ENCODE results near the gene CEP290.

Gene CEP290

DNA sequence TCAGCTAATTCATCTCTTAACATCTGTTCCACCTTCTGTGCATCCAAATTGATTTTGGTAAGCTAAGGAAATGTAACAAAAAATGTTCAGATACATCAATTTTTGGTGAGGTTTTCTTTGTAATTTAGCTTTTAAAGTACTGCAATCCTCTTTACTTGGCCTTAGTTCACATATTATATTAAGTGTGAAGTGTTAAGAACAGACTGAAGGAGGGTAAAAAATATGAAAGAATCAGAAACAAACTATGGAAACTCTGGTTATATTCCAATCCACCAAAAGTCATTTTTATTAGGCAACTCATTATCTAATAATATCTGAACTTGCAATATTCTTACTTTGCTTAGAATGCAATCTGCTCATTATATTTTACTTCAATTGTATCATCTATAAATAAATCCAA lies 49.1 kb downstream of the CEP290 start:
- no peak overlapping the region for H3K4me2 ChIP-seq (ENCODE audit: low read length)
- H2AFZ ChIP-seq (ENCODE audit: low read depth, low read length): no peak overlapping the region
- no peak overlapping the region for H3K4me3 ChIP-seq (ENCODE audit: low read length)
- H3K36me3 ChIP-seq (replicated peaks; ENCODE audit: low read depth, low read length): peaks cover 13% of the 10 kb centered on the region
- H3K9me3 ChIP-seq (ENCODE audit: insufficient read depth, low read length): no peaks in the 10 kb centered on the region
- no peak overlapping the region for H3K27ac ChIP-seq (ENCODE audit: low read length)
- no peaks in the 10 kb centered on the region for H3K79me2 ChIP-seq (ENCODE audit: low read length)
- H3K27me3 ChIP-seq (ENCODE audit: low read depth, low read length): no peaks in the 10 kb centered on the region
- H3K9ac ChIP-seq (ENCODE audit: low read length): no peak overlapping the region
- no peak for TF ChIP-seq EZH2phosphoT487 (IDR thresholded peaks at IDR 0.05; ENCODE audit: low read depth)
- TF ChIP-seq CTCF (IDR thresholded peaks at IDR 0.05; ENCODE audit: low read depth, low read length): no peak
- H3K4me1 ChIP-seq (ENCODE audit: low read length): no peaks in the 10 kb centered on the region
- no peaks in the 10 kb centered on the region for H4K20me1 ChIP-seq (ENCODE audit: insufficient read depth, low read length)

DNA sequence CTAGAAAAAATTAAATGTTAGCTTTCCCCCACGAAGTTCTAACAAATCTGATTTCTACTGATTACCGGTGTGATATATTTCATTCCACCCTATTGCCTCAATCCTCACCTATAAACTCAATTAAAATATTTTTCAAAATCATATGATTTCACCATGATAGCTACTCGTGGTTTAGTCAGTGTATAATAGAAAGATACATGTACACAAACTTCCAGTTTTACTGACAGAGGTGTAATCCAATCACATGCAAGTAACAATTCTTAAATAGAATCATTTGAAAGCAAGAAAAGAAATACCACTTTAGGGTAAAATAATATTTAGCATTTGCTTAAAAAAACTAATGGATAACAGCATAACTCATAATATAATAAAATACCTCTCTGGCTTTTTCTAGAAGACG lies 57.7 kb downstream of the CEP290 start:
- Histone ChIP-seq H3K27me3 (ENCODE audit: low read depth, low read length) (no peaks in the 10 kb centered on the region), H2AFZ (ENCODE audit: low read depth, low read length) (no peak overlapping the region), H3K9ac (ENCODE audit: low read length) (no peak overlapping the region), H3K4me1 (ENCODE audit: low read length) (peaks cover 12% of the 10 kb centered on the region), H3K4me2 (ENCODE audit: low read length) (no peak overlapping the region), H3K27ac (ENCODE audit: low read length) (no peak overlapping the region), H3K36me3 (replicated peaks; ENCODE audit: low read depth, low read length) (peaks cover 28% of the 10 kb centered on the region), H3K4me3 (ENCODE audit: low read length) (no peak overlapping the region), H3K9me3 (ENCODE audit: insufficient read depth, low read length) (no peaks in the 10 kb centered on the region), H4K20me1 (ENCODE audit: insufficient read depth, low read length) (no peaks in the 10 kb centered on the region), H3K79me2 (ENCODE audit: low read length) (no peaks in the 10 kb centered on the region)
- TF ChIP-seq CTCF (IDR thresholded peaks at IDR 0.05; ENCODE audit: low read depth, low read length) (no peak), EZH2phosphoT487 (IDR thresholded peaks at IDR 0.05; ENCODE audit: low read depth) (no peak)

GRCh38 chr12:88083634-88084033 lies 58.3 kb downstream of the CEP290 start:
- H3K27me3 ChIP-seq (ENCODE audit: low read depth, low read length): no peaks in the 10 kb centered on the region
- no peak overlapping the region for H2AFZ ChIP-seq (ENCODE audit: low read depth, low read length)
- no peak overlapping the region for H3K9ac ChIP-seq (ENCODE audit: low read length)
- no peaks in the 10 kb centered on the region for H3K79me2 ChIP-seq (ENCODE audit: low read length)
- H3K27ac ChIP-seq (ENCODE audit: low read length): no peak overlapping the region
- no peak overlapping the region for H3K4me2 ChIP-seq (ENCODE audit: low read length)
- no peaks in the 10 kb centered on the region for H4K20me1 ChIP-seq (ENCODE audit: insufficient read depth, low read length)
- peaks cover 23% of the 10 kb centered on the region for H3K36me3 ChIP-seq (replicated peaks; ENCODE audit: low read depth, low read length)
- H3K4me1 ChIP-seq (ENCODE audit: low read length): peaks cover 12% of the 10 kb centered on the region
- TF ChIP-seq EZH2phosphoT487 (IDR thresholded peaks at IDR 0.05; ENCODE audit: low read depth): no peak
- TF ChIP-seq CTCF (IDR thresholded peaks at IDR 0.05; ENCODE audit: low read depth, low read length): no peak
- no peaks in the 10 kb centered on the region for H3K9me3 ChIP-seq (ENCODE audit: insufficient read depth, low read length)
- H3K4me3 ChIP-seq (ENCODE audit: low read length): no peak overlapping the region

DNA sequence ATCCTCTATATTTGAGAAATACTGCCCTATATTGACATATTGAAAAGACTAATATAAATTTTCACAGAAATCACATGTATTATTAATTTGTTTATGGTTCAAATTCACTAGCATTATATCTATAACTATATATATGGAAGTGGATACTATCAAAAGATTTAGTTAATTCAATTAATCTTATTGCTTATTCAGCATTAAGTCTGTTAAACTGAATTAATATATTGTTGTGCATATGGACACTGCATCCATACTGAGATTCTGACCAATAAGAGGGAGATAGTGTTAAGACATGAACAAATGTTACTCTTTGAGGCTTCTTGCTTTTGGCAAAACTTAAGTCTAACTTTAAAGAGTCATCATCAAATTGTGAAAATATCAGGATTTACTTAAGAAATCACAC lies 60.6 kb downstream of the CEP290 start:
- Histone ChIP-seq H3K27ac (ENCODE audit: low read length) (no peak overlapping the region), H3K9ac (ENCODE audit: low read length) (no peak overlapping the region), H3K27me3 (ENCODE audit: low read depth, low read length) (no peaks in the 10 kb centered on the region), H3K36me3 (replicated peaks; ENCODE audit: low read depth, low read length) (peaks cover 28% of the 10 kb centered on the region), H3K4me1 (ENCODE audit: low read length) (peaks cover 12% of the 10 kb centered on the region), H4K20me1 (ENCODE audit: insufficient read depth, low read length) (no peaks in the 10 kb centered on the region), H3K79me2 (ENCODE audit: low read length) (no peaks in the 10 kb centered on the region), H3K9me3 (ENCODE audit: insufficient read depth, low read length) (no peaks in the 10 kb centered on the region), H3K4me2 (ENCODE audit: low read length) (no peak overlapping the region), H2AFZ (ENCODE audit: low read depth, low read length) (no peak overlapping the region), H3K4me3 (ENCODE audit: low read length) (no peak overlapping the region)
- no peak for TF ChIP-seq CTCF (IDR thresholded peaks at IDR 0.05; ENCODE audit: low read depth, low read length)
- no peak for TF ChIP-seq EZH2phosphoT487 (IDR thresholded peaks at IDR 0.05; ENCODE audit: low read depth)
